ENCODE measurements around the gene IL1R2. TPM values are rescaled to one million over a fixed set of nuclear protein-coding genes. Genes with fewer than 3 reads are reported as not detected.
A peak's percentile ranks its signal among the peaks of the same experiment; 100 is the strongest.

IL1R2 gene
- polyA plus RNA-seq, 2 of the 4 experiments (the other 2 are of a cell fraction) = 0.83 to 1.7 TPM

GRCh38 chr2:102044235-102044896 is 52.6 kb downstream of the IL1R2 start:
- no peak overlapping the region for H3K4me2 ChIP-seq
- FAIRE-seq = no peak
- CTCF ChIA-PET = interaction anchor here (0.6 to 1.6 kb wide), 7 partner anchors 24 to 196 kb away, joined by 3 to 7 read pairs (median 3); no protein-coding TSS in a partner anchor
- POLR2A ChIA-PET = no interaction called here
- 88% methylated on average over 1 of the region's 1 CpG for WGBS (ENCODE audit: missing lambda C conversion rate)
- peak overlapping the region in 1 of 2 experiments; percentile 7; a peak in 2 of 6 replicates for H3K27ac ChIP-seq
- DNase-seq (ENCODE audit: low read depth in 1 of 2, low spot score in 1 of 2) = no peak
- TF ChIP-seq HOXB13 (CRISPR knock-in tag; IDR thresholded peaks at IDR 0.05; ENCODE audit: low read depth) = no peak
- TF ChIP-seq SREBF2 (IDR thresholded peaks at IDR 0.05) = no peak
- TF ChIP-seq HOXB5 (CRISPR knock-in tag; IDR thresholded peaks at IDR 0.05) = no peak
- TF ChIP-seq KDM5A (IDR thresholded peaks at IDR 0.05) = no peak
- H3K9me3 ChIP-seq = no peaks in the 10 kb centered on the region
- no peak for ATAC-seq
- H3K4me3 ChIP-seq = no peak overlapping the region
- peaks cover 10% of the 10 kb centered on the region for H3K4me1 ChIP-seq

GRCh38 chr2:102044967-102045489 is 53.3 kb downstream of the IL1R2 start:
- CTCF ChIA-PET = interaction anchor here (0.9 to 1.9 kb wide), 5 partner anchors 18 to 116 kb away, joined by 3 to 7 read pairs (median 3); no protein-coding TSS in a partner anchor
- FAIRE-seq (no peak), ATAC-seq (no peak), DNase-seq (ENCODE audit: low read depth in 1 of 2, low spot score in 1 of 2) (no peak)
- WGBS (ENCODE audit: missing lambda C conversion rate) = 65% methylated on average over 2 of the region's 2 CpGs
- Histone ChIP-seq H3K4me2 (no peak overlapping the region), H3K27ac (no peak overlapping the region; a peak in 2 of 6 replicates), H3K4me3 (no peak overlapping the region), H3K4me1 (peaks cover 16% of the 10 kb centered on the region), H3K9me3 (no peaks in the 10 kb centered on the region)
- POLR2A ChIA-PET = no interaction called here
- TF ChIP-seq KDM1A (IDR thresholded peaks at IDR 0.05; ENCODE audit: low read depth) = no peak
- no peak for TF ChIP-seq RCOR1 (IDR thresholded peaks at IDR 0.05; ENCODE audit: low read depth, low read length)
- TF ChIP-seq RARB (CRISPR knock-in tag; IDR thresholded peaks at IDR 0.05) = no peak

- H3K4me1 ChIP-seq = peaks cover 23% of the 10 kb centered on the region
- no peak overlapping the region for H3K4me2 ChIP-seq
- H3K4me3 ChIP-seq = no peak overlapping the region
- H3K9me3 ChIP-seq = no peaks in the 10 kb centered on the region
- ATAC-seq (no peak), FAIRE-seq (no peak), DNase-seq (ENCODE audit: low read depth in 1 of 2, low spot score in 1 of 2) (no peak)
- TF ChIP-seq HOXA7 (CRISPR knock-in tag; IDR thresholded peaks at IDR 0.05) = no peak
- TF ChIP-seq ZC3H11A (IDR thresholded peaks at IDR 0.05) = no peak
- TF ChIP-seq RAD21 (conservative IDR thresholded peaks at IDR 0.05 in 1 of 2, IDR thresholded peaks at IDR 0.05 in 1 of 2) = no peak
- TF ChIP-seq JUN (IDR thresholded peaks at IDR 0.05) = no peak
- no peak for TF ChIP-seq TP53 (CRISPR knock-in tag; IDR thresholded peaks at IDR 0.05)
- no peak for TF ChIP-seq CHD2 (IDR thresholded peaks at IDR 0.05; ENCODE audit: low read length, partially characterized antibody)
- no peak for TF ChIP-seq JUNB (IDR thresholded peaks at IDR 0.05)
- no peak for TF ChIP-seq EHMT2 (IDR thresholded peaks at IDR 0.05; ENCODE audit: low read depth)
- no peak for TF ChIP-seq BHLHE40 (IDR thresholded peaks at IDR 0.05; ENCODE audit: low read depth, low read length)
- no peak for TF ChIP-seq RCOR1 (IDR thresholded peaks at IDR 0.05; ENCODE audit: low read depth, low read length)
- POLR2A ChIA-PET = no interaction called here
- CTCF ChIA-PET = interaction anchor here (1.4 to 1.9 kb wide), 2 partner anchors 17 to 25 kb away, joined by 4 to 7 read pairs; no protein-coding TSS in a partner anchor
- peak overlapping the region; percentile 30 to 47; a peak in 2 of 6 replicates for H3K27ac ChIP-seq
- 68% methylated on average over 6 of the region's 6 CpGs for WGBS (ENCODE audit: missing lambda C conversion rate)
These were observed 53.9 kb downstream of the IL1R2 start for GRCh38 chr2:102045697-102046096.

DNA sequence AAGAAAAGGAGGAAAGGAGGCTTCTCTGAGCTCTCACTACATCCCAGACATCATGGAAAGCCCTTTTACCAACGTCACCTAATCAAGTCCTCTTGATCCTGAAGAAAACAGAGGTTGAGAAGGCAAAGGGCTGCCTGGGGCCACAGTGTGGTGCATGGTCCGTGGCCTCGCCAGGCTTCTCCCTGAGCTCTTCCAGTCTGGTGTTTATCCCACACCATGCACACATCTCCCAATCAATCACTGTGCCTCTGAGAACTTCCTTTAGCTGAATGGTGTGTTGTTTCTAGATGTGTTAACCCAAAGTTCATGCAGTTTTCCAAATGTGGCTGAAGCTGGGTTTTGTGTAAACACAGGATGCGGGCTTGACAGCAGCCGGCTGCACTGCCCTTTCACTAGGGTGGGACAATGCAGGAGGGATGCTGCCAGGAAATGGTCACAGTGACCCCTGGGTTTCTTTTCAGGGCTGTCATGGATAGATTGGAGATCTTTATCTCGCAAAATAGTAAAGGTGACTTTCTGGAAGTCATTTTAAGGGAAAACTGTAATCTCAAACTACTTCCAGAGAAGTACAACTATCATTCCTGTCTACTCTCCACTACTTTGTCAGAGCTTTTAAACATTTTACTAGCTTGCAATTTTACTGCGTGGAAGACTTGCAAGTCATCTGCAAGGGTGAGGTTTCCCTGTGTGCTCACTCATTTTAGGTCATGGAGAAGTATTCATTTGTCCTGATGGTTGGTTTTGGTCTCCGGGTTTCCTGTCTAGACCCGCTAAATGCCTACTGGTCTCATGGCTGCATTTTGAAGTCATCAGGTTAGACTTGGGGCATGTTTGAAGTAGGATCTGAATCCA is 54.6 kb downstream of the IL1R2 start:
- Histone ChIP-seq H3K9me3 (no peaks in the 10 kb centered on the region), H3K4me3 (no peak overlapping the region), H3K4me1 (peaks cover 28% of the 10 kb centered on the region), H3K4me2 (no peak overlapping the region), H3K27ac (peak overlapping the region; percentile 30 to 47; a peak in 2 of 6 replicates)
- CTCF ChIA-PET = interaction anchor here (1.0 to 1.9 kb wide), 3 partner anchors 17 to 90 kb away, joined by 3 to 4 read pairs (median 3); no protein-coding TSS in a partner anchor
- 80% methylated on average over 9 of the region's 9 CpGs for WGBS (ENCODE audit: missing lambda C conversion rate)
- DNase-seq (ENCODE audit: low read depth in 1 of 2, low spot score in 1 of 2) (no peak), ATAC-seq (no peak), FAIRE-seq (no peak)
- POLR2A ChIA-PET = no interaction called here
- TF ChIP-seq RFX5 (IDR thresholded peaks at IDR 0.05) = no peak
- no peak for TF ChIP-seq JUNB (IDR thresholded peaks at IDR 0.05)
